Astrocyte (in vitro differentiated cells and primary cell): ENCODE results near the gene ZNF362. TPM values are rescaled to one million over a fixed set of nuclear protein-coding genes. Genes with fewer than 3 reads are reported as not detected.
"Not testable (repeated sequence)": the region's sequence is repeated elsewhere in the genome, so short reads cannot be mapped to it uniquely, and the experiment has no call there.

Experiments
- DNase-seq: peaks from one replicate; pipeline ENCODE4 v3.0.0-alpha.2; 2010; ENCODE audit warnings: low read depth
- FAIRE-seq: peaks from 2 replicates; lab custom pipeline; 2011; peaks lifted over from hg19 to GRCh38; lab: Jason Lieb, UNC
- H2AFZ ChIP-seq: 2 replicates; pipeline ENCODE4 v1.6.0; 2012; ENCODE audit warnings: low read depth, low read length, inconsistent platforms
- H3K27ac ChIP-seq: 2 replicates; pipeline ENCODE4 v1.5.1; 2011; ENCODE audit warnings: low read depth, low read length, inconsistent platforms
- H3K27me3 ChIP-seq: 2 replicates; pipeline ENCODE4 v1.6.0; 2011; ENCODE audit warnings: low read length, inconsistent platforms; ENCODE audit not compliant: insufficient read depth
- H3K36me3 ChIP-seq: 2 replicates; pipeline ENCODE4 v1.5.1; 2011; ENCODE audit warnings: low read length, inconsistent platforms; ENCODE audit not compliant: insufficient read depth
- H3K4me1 ChIP-seq: 2 replicates; pipeline ENCODE4 v1.5.1; 2011; ENCODE audit warnings: low read length, inconsistent platforms; ENCODE audit not compliant: insufficient read depth
- H3K4me2 ChIP-seq: 2 replicates; pipeline ENCODE4 v1.6.0; 2012; ENCODE audit warnings: low read length, inconsistent platforms
- H3K4me3 ChIP-seq: 2 replicates; pipeline ENCODE4 v1.5.1; 2011; ENCODE audit warnings: low read depth, mild to moderate bottlenecking, low read length, inconsistent platforms; ENCODE audit not compliant: insufficient read depth
- H3K79me2 ChIP-seq: 2 replicates; pipeline ENCODE4 v1.6.0; 2012; ENCODE audit warnings: mild to moderate bottlenecking, low read length, inconsistent platforms; ENCODE audit not compliant: insufficient read depth
- H3K9ac ChIP-seq: 2 replicates; pipeline ENCODE4 v1.6.0; 2012; ENCODE audit warnings: mild to moderate bottlenecking, low read length, inconsistent platforms
- H3K9me3 ChIP-seq: 2 replicates; pipeline ENCODE4 v1.5.1; 2012; ENCODE audit warnings: low read depth, mild to moderate bottlenecking, low read length, inconsistent platforms; ENCODE audit not compliant: insufficient read depth
- H4K20me1 ChIP-seq: 2 replicates; pipeline ENCODE4 v1.6.0; 2012; ENCODE audit warnings: low read length, inconsistent platforms; ENCODE audit not compliant: insufficient read depth
- H3K27ac Mint-ChIP-seq: one replicate; pipeline ENCODE4 v1.8.0; 2021; ENCODE audit warnings: mild to moderate bottlenecking, mixed read lengths; ENCODE audit not compliant: unreplicated experiment
- H3K27me3 Mint-ChIP-seq: one replicate; pipeline ENCODE4 v1.8.0; 2021; ENCODE audit warnings: low read depth, mixed read lengths; ENCODE audit not compliant: unreplicated experiment
- H3K36me3 Mint-ChIP-seq: one replicate; pipeline ENCODE4 v1.8.0; 2021; ENCODE audit warnings: low read depth, mixed read lengths; ENCODE audit not compliant: unreplicated experiment
- H3K4me1 Mint-ChIP-seq: one replicate; pipeline ENCODE4 v1.8.0; 2021; ENCODE audit warnings: low read depth, mixed read lengths; ENCODE audit not compliant: unreplicated experiment
- H3K4me3 Mint-ChIP-seq: one replicate; pipeline ENCODE4 v1.8.0; 2021; ENCODE audit warnings: mild to moderate bottlenecking, moderate library complexity, mixed read lengths; ENCODE audit not compliant: unreplicated experiment
- H3K9me3 Mint-ChIP-seq: one replicate; pipeline ENCODE4 v1.8.0; 2021; ENCODE audit warnings: mild to moderate bottlenecking, mixed read lengths; ENCODE audit not compliant: unreplicated experiment
- EZH2 ChIP-seq: IDR thresholded peaks from 2 replicates; pipeline ENCODE4 v1.6.1; 2012; ENCODE audit warnings: mild to moderate bottlenecking, low read length, inconsistent platforms; ENCODE audit not compliant: insufficient read depth
- total RNA-seq: library from RNA; stranded (reverse); gene quantifications from 2 replicates; pipeline ENCODE4 v1.2.1, GENCODE V29; 2021
- TF ChIP-seq, protein P1 (sequence below): IDR thresholded peaks from 2 replicates; pipeline ENCODE4 v1.5.1; 2011; ENCODE audit warnings: low read depth, mild to moderate bottlenecking, inconsistent platforms, low read length, moderate library complexity; ENCODE audit not compliant: insufficient read depth

Gene ZNF362
- total RNA-seq, 1 donor from 2014 or later: 38.7 TPM

DNA sequence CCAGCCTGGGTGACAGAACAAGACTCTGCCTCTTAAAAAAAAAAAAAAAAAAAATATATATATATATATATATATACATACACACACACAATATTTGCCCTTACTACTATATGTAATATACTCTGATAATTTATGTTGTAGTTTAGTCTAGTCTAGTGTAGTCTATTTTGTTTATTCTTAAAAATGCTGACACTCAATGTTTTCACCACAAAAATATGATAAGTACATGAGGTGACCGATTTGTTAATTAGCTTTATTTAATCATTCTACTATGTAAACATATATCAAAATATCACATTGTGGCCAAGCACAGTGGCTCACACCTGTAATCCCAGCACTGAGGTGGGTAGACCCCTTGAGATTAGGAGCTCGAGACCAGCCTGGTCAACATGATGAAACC is 19.8 kb upstream of the ZNF362 start:
- FAIRE-seq (no peak), DNase-seq (no peak)
- no peak overlapping the region for H3K4me2 ChIP-seq
- H3K27ac ChIP-seq: no peak overlapping the region
- no peaks in the 10 kb centered on the region for H3K27me3 ChIP-seq
- H3K36me3 Mint-ChIP-seq: no peaks in the 10 kb centered on the region
- H3K27me3 Mint-ChIP-seq: peaks cover 4% of the 10 kb centered on the region
- no peaks in the 10 kb centered on the region for H3K9me3 ChIP-seq
- no peak overlapping the region for H3K9ac ChIP-seq
- no peaks in the 10 kb centered on the region for H3K4me1 Mint-ChIP-seq
- H3K9me3 Mint-ChIP-seq: peaks cover 2% of the 10 kb centered on the region
- no peaks in the 10 kb centered on the region for H3K36me3 ChIP-seq
- H4K20me1 ChIP-seq: no peaks in the 10 kb centered on the region
- H3K4me1 ChIP-seq: no peaks in the 10 kb centered on the region
- H3K4me3 ChIP-seq: no peak overlapping the region
- TF ChIP-seq, protein P1, sequence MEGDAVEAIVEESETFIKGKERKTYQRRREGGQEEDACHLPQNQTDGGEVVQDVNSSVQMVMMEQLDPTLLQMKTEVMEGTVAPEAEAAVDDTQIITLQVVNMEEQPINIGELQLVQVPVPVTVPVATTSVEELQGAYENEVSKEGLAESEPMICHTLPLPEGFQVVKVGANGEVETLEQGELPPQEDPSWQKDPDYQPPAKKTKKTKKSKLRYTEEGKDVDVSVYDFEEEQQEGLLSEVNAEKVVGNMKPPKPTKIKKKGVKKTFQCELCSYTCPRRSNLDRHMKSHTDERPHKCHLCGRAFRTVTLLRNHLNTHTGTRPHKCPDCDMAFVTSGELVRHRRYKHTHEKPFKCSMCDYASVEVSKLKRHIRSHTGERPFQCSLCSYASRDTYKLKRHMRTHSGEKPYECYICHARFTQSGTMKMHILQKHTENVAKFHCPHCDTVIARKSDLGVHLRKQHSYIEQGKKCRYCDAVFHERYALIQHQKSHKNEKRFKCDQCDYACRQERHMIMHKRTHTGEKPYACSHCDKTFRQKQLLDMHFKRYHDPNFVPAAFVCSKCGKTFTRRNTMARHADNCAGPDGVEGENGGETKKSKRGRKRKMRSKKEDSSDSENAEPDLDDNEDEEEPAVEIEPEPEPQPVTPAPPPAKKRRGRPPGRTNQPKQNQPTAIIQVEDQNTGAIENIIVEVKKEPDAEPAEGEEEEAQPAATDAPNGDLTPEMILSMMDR: no peak
- no peak for TF ChIP-seq EZH2
- H3K4me3 Mint-ChIP-seq: no peak overlapping the region
- H3K79me2 ChIP-seq: no peaks in the 10 kb centered on the region
- no peak overlapping the region for H2AFZ ChIP-seq
- no peak overlapping the region for H3K27ac Mint-ChIP-seq

DNA sequence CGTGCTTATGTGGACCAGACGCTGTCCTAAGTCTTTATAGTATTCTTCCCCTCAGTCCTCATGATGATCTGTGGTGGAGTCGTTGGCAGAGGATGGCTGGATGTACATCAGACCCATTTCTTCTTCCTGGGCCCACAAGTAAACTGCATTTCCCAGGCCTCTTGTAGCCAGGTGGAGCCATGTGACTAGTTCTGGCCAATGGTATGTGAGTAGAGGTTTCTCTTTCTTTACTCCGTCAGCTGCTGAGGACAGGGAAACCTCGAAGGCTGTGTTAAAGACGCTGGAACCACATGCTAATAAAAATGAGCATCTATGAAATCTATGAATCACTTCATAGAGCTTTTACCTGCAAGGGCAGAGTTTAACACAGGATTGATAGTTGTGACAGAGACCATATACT is 18.7 kb upstream of the ZNF362 start:
- Histone ChIP-seq H3K9ac (no peak overlapping the region), H3K4me3 (no peak overlapping the region), H3K79me2 (no peaks in the 10 kb centered on the region), H3K9me3 (no peaks in the 10 kb centered on the region), H3K4me2 (no peak overlapping the region), H3K27ac (no peak overlapping the region), H2AFZ (no peak overlapping the region), H4K20me1 (no peaks in the 10 kb centered on the region), H3K27me3 (peaks cover 6% of the 10 kb centered on the region), H3K4me1 (no peaks in the 10 kb centered on the region), H3K36me3 (no peaks in the 10 kb centered on the region)
- H3K27ac Mint-ChIP-seq: no peak overlapping the region
- H3K9me3 Mint-ChIP-seq: peaks cover 9% of the 10 kb centered on the region
- FAIRE-seq: no peak
- H3K4me3 Mint-ChIP-seq: no peak overlapping the region
- TF ChIP-seq, protein P1: no peak
- no peak for TF ChIP-seq EZH2
- no peaks in the 10 kb centered on the region for H3K4me1 Mint-ChIP-seq
- no peaks in the 10 kb centered on the region for H3K36me3 Mint-ChIP-seq
- no peak for DNase-seq
- H3K27me3 Mint-ChIP-seq: peaks cover 4% of the 10 kb centered on the region

DNA sequence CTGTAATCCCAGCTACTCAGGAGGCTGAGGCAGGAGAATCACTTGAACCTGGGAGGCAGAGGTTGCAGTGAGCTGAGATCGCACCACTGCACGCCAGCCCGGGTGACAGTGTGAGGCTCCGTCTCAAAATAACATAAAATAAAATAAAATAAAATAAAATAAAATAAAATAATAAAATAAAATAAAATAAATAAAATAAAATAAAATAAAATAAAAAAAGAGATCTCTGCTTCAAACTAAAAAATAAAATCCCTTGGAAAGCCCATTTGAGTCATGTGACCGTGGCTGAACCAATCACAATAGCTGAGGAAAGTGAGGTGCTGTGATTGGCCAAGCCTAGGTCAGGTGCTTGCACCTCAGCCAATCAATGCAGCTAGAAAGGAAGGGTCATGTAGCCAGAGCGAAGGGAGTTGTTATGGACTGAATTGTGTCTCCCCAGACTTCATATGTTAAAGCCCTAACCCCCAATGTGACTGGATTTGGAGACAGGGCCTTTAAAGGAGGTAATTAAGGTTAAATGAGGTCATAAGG is 18.0 kb upstream of the ZNF362 start:
- not testable (repeated sequence) for H3K4me3 Mint-ChIP-seq, FAIRE-seq, H3K27ac ChIP-seq, H3K27ac Mint-ChIP-seq, H3K9me3 Mint-ChIP-seq, H3K4me1 Mint-ChIP-seq, H3K9me3 ChIP-seq, DNase-seq, H3K27me3 Mint-ChIP-seq, H3K4me3 ChIP-seq, H3K36me3 ChIP-seq, H2AFZ ChIP-seq, H3K27me3 ChIP-seq, H3K36me3 Mint-ChIP-seq, H3K4me2 ChIP-seq, H3K9ac ChIP-seq, H3K4me1 ChIP-seq, H3K79me2 ChIP-seq, H4K20me1 ChIP-seq

DNA sequence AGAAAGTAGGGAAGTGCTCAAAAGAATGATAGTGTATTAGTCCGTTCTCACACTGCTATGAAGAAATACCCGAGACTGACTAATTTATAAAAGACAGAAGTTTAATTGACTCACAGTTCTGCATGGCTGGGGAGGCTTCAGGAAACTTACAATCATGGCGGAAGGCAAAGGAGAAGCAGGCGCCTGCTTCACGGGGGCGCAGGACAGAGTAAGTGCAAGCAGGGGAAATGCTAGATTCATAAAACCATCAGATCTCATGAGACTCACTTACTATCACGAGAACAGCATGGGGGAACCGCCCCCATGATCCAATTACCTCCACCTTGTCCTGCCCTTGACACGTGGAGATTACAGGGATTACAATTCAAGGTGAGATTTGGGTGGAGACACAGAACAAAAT is 16.9 kb upstream of the ZNF362 start:
- not testable (repeated sequence) for H3K4me1 ChIP-seq, H3K4me3 Mint-ChIP-seq, DNase-seq, H3K27ac Mint-ChIP-seq, H3K4me2 ChIP-seq, H4K20me1 ChIP-seq, H3K27me3 ChIP-seq, H3K36me3 Mint-ChIP-seq, H3K27ac ChIP-seq, H3K9me3 Mint-ChIP-seq, H3K27me3 Mint-ChIP-seq, H3K4me3 ChIP-seq, H3K79me2 ChIP-seq, H3K9ac ChIP-seq, FAIRE-seq, H3K9me3 ChIP-seq, H3K4me1 Mint-ChIP-seq, H2AFZ ChIP-seq, H3K36me3 ChIP-seq
